Body of pancreas (tissue), 4 donors: ENCODE measurements around the gene PABPN1L.

ENCODE experiments used
- CTCF ChIP-seq, 7 experiments: fragments of 450-650 bp in 4 of 7; fragments of 200-600 bp in 3 of 7; sonication (generic) in 3 of 7; IDR thresholded peaks; one replicate each; pipeline ENCODE4 v1.5.1; 2016 to 2019; ENCODE audit warnings: antibody characterized with exemption in 7 of 7
- POLR2A ChIP-seq, 3 donors: fragments of 450-650 bp; IDR thresholded peaks; one replicate each; pipeline ENCODE4 v1.6.1; 2016; ENCODE audit warnings: antibody characterized with exemption in 3 of 3, mild to moderate bottlenecking in 2 of 3

DNA sequence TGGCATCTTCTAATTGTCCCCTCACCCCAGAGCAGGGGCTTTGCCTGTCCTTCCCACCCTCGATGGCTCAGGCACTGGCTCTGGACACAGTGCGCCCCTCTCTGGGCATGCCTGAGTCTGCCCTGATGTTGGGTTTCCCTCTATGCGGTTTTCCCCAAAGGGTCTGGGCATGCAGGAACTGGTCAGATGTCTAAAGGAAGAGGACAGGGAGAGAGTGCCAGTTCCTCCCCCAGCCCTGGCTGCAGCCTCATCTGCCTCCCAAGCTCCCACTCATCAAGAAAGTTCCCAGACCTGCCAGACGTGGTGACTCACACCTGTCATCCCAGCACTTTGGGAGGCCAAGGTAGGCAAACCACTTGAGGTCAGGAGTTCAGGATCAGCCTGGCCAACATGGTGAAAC is 41.3 kb upstream of the PABPN1L start:
- TF ChIP-seq CTCF (IDR thresholded peaks at IDR 0.05) (no peak), POLR2A (IDR thresholded peaks at IDR 0.05) (no peak)
